Prostate gland (tissue), 2 donors: ENCODE results near the gene RDH16.

Experiments
- POLR2A ChIP-seq: fragments of 450-650 bp; IDR thresholded peaks from one replicate; pipeline ENCODE4 v1.6.1; 2016; ENCODE audit warnings: antibody characterized with exemption, mild to moderate bottlenecking
- TF ChIP-seq, protein P1 (sequence below), 4 experiments: fragments of 200-600 bp in 2 of 4; fragments of 450-650 bp in 2 of 4; sonication (generic) in 2 of 4; IDR thresholded peaks; 1 replicate in 3 of 4; 2 replicates in 1 of 4; pipeline ENCODE4 v1.5.1; 2016 to 2019; ENCODE audit warnings: antibody characterized with exemption in 4 of 4, mild to moderate bottlenecking in 2 of 4, moderate library complexity in 2 of 4

DNA sequence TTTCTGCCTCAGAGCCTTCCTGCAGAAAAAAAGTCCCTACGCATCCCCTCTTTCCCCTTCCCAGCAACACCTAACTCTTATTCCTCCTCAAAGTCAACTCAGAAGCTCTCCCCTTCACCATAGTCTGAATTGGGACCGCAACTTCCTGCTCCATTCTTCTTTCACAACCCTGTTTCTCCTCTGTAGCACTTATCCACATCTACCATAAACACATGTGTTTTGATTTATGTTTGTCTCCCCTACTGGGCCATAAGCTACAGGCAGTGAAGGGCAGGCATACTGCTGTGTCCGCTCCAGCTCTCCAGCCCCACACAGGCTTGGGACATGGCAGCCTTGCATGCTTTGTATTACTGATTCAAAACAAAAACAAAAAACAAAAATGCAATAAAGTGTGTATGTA, 29.1 kb downstream of the RDH16 start:
- TF ChIP-seq, protein P1, sequence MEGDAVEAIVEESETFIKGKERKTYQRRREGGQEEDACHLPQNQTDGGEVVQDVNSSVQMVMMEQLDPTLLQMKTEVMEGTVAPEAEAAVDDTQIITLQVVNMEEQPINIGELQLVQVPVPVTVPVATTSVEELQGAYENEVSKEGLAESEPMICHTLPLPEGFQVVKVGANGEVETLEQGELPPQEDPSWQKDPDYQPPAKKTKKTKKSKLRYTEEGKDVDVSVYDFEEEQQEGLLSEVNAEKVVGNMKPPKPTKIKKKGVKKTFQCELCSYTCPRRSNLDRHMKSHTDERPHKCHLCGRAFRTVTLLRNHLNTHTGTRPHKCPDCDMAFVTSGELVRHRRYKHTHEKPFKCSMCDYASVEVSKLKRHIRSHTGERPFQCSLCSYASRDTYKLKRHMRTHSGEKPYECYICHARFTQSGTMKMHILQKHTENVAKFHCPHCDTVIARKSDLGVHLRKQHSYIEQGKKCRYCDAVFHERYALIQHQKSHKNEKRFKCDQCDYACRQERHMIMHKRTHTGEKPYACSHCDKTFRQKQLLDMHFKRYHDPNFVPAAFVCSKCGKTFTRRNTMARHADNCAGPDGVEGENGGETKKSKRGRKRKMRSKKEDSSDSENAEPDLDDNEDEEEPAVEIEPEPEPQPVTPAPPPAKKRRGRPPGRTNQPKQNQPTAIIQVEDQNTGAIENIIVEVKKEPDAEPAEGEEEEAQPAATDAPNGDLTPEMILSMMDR (IDR thresholded peaks at IDR 0.05), result no peak
- TF ChIP-seq POLR2A, result no peak
